ENCODE data around the gene NELL2.
A peak's percentile ranks its signal among the peaks of the same experiment; 100 is the strongest.

Gene NELL2

GRCh38 chr12:44819884-44820283, 56.2 kb downstream of the NELL2 start:
- TF ChIP-seq FOXM1 (IDR thresholded peaks at IDR 0.05; ENCODE audit: borderline replicate concordance, low read depth) (no peak), TAF1 (IDR thresholded peaks at IDR 0.05; ENCODE audit: low read depth) (no peak)

- TF ChIP-seq CEBPB (IDR thresholded peaks at IDR 0.05), result no peak
- TF ChIP-seq NFIC (IDR thresholded peaks at IDR 0.05), result no peak
- peak; percentile 65 for TF ChIP-seq USF1 (IDR thresholded peaks at IDR 0.05)
These were observed 58.4 kb downstream of the NELL2 start for GRCh38 chr12:44817687-44818086.

GRCh38 chr12:44816446-44817017, 59.6 kb downstream of the NELL2 start:
- no peak for TF ChIP-seq RAD21 (IDR thresholded peaks at IDR 0.05; ENCODE audit: low read depth)
- no peak for TF ChIP-seq MAX (IDR thresholded peaks at IDR 0.05)
- TF ChIP-seq TAF1 (IDR thresholded peaks at IDR 0.05; ENCODE audit: low read depth), result no peak
- TF ChIP-seq EP300 (IDR thresholded peaks at IDR 0.05; ENCODE audit: borderline replicate concordance), result no peak
- TF ChIP-seq CEBPB (IDR thresholded peaks at IDR 0.05), result no peak
- no peak for TF ChIP-seq YY1 (IDR thresholded peaks at IDR 0.05; ENCODE audit: low read depth)
- TF ChIP-seq CREB1 (IDR thresholded peaks at IDR 0.05; ENCODE audit: low read depth), result no peak

GRCh38 chr12:44812062-44812461, 64.1 kb downstream of the NELL2 start:
- TF ChIP-seq RAD21 (IDR thresholded peaks at IDR 0.05; ENCODE audit: low read depth), result peak; percentile 52
- TF ChIP-seq EP300 (IDR thresholded peaks at IDR 0.05; ENCODE audit: borderline replicate concordance), result no peak
- TF ChIP-seq MAX (IDR thresholded peaks at IDR 0.05), result no peak

- TF ChIP-seq USF1 (IDR thresholded peaks at IDR 0.05), result no peak
- no peak for TF ChIP-seq TCF12 (IDR thresholded peaks at IDR 0.05; ENCODE audit: low read depth)
- TF ChIP-seq CEBPB (IDR thresholded peaks at IDR 0.05), result no peak
- TF ChIP-seq NFIC (IDR thresholded peaks at IDR 0.05), result no peak
- no peak for TF ChIP-seq FOXM1 (IDR thresholded peaks at IDR 0.05; ENCODE audit: borderline replicate concordance, low read depth)
- TF ChIP-seq ZBTB7A (IDR thresholded peaks at IDR 0.05; ENCODE audit: low read depth), result no peak
- no peak for TF ChIP-seq MAX (IDR thresholded peaks at IDR 0.05)
- TF ChIP-seq REST (IDR thresholded peaks at IDR 0.05; ENCODE audit: low read depth), result no peak
- no peak for TF ChIP-seq CREB1 (IDR thresholded peaks at IDR 0.05; ENCODE audit: low read depth)
- TF ChIP-seq EP300 (IDR thresholded peaks at IDR 0.05; ENCODE audit: borderline replicate concordance), result no peak
These were observed 72.0 kb downstream of the NELL2 start for GRCh38 chr12:44804068-44804467.

GRCh38 chr12:44795970-44796369, 80.1 kb downstream of the NELL2 start:
- TF ChIP-seq MAX (IDR thresholded peaks at IDR 0.05), result no peak
- TF ChIP-seq RAD21 (IDR thresholded peaks at IDR 0.05; ENCODE audit: low read depth), result no peak
- TF ChIP-seq ZBTB7A (IDR thresholded peaks at IDR 0.05; ENCODE audit: low read depth), result no peak
- TF ChIP-seq TAF1 (IDR thresholded peaks at IDR 0.05; ENCODE audit: low read depth), result no peak
- no peak for TF ChIP-seq USF1 (IDR thresholded peaks at IDR 0.05)
- TF ChIP-seq FOXM1 (IDR thresholded peaks at IDR 0.05; ENCODE audit: borderline replicate concordance, low read depth), result no peak

GRCh38 chr12:44788731-44789130, 87.4 kb downstream of the NELL2 start:
- TF ChIP-seq RAD21 (IDR thresholded peaks at IDR 0.05; ENCODE audit: low read depth) (no peak), ZBTB7A (IDR thresholded peaks at IDR 0.05; ENCODE audit: low read depth) (no peak)

GRCh38 chr12:44780221-44780790, 95.8 kb downstream of the NELL2 start:
- no peak for TF ChIP-seq TAF1 (IDR thresholded peaks at IDR 0.05; ENCODE audit: low read depth)
- TF ChIP-seq EP300 (IDR thresholded peaks at IDR 0.05; ENCODE audit: borderline replicate concordance), result no peak
- TF ChIP-seq FOXM1 (IDR thresholded peaks at IDR 0.05; ENCODE audit: borderline replicate concordance, low read depth), result no peak
- no peak for TF ChIP-seq NFIC (IDR thresholded peaks at IDR 0.05)
- no peak for TF ChIP-seq CREB1 (IDR thresholded peaks at IDR 0.05; ENCODE audit: low read depth)
- TF ChIP-seq CEBPB (IDR thresholded peaks at IDR 0.05), result no peak
- TF ChIP-seq ZBTB7A (IDR thresholded peaks at IDR 0.05; ENCODE audit: low read depth), result no peak
- TF ChIP-seq USF1 (IDR thresholded peaks at IDR 0.05), result no peak
- no peak for TF ChIP-seq YY1 (IDR thresholded peaks at IDR 0.05; ENCODE audit: low read depth)
- no peak for TF ChIP-seq MAX (IDR thresholded peaks at IDR 0.05)

Data from Ishikawa (cell line).